Activated CD4-positive, alpha-beta T cell treated with anti-CD3 and anti-CD28 coated beads, Interleukin-2, Interleukin-6, amounts not matched to agents 100 ng/mL and 50 ng/mL, durations not matched to agents 16 hours and 8 hours (primary cell): ENCODE data around the gene SLC5A2.
"Not testable (repeated sequence)": the region's sequence is repeated elsewhere in the genome, so short reads cannot be mapped to it uniquely, and the experiment has no call there.

ENCODE experiments used
- DNase-seq: peaks from one replicate; pipeline ENCODE4 v3.0.0-alpha.2; 2020

The SLC5A2 gene

DNA sequence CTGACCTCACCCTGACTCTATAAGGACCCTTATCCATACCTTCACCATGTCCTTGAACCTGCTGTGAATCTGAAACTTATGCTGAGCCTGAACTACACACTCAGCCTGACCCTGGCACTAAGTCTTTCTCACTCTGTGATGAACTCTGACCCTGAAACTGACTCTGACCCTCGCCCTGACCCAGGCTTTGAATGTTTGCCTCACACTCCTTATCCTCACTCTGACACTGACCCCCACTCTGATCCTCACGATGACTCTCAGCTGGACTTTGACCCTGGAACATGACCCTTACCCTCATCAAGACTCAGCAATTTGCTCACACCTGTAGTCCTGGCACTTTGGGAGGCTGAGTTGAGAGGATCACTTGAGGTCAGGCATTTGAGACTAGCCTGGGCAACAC is 49.2 kb downstream of the SLC5A2 start:
- DNase-seq = no peak

GRCh38 chr16:31532896-31533295 is 50.0 kb downstream of the SLC5A2 start:
- DNase-seq = no peak

DNA sequence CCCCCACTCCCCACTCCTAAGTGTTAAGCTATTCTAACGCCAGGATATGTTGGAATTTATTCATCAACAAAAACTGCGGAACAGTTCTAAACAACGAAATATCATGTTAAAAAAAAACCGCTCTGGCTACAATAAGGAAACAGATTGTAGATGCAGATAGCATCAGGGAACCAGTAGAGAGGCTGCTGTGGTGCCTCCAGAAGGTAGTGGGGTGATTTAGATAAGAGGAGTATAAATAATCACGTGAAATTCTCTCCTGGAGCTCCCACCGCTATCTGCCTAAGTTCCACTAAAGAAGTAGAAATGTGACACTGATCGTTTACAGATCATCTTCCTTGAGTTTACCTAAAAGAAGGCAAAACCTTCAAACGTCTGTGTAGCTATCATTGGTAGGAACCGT is 52.8 kb downstream of the SLC5A2 start:
- no peak for DNase-seq

DNA sequence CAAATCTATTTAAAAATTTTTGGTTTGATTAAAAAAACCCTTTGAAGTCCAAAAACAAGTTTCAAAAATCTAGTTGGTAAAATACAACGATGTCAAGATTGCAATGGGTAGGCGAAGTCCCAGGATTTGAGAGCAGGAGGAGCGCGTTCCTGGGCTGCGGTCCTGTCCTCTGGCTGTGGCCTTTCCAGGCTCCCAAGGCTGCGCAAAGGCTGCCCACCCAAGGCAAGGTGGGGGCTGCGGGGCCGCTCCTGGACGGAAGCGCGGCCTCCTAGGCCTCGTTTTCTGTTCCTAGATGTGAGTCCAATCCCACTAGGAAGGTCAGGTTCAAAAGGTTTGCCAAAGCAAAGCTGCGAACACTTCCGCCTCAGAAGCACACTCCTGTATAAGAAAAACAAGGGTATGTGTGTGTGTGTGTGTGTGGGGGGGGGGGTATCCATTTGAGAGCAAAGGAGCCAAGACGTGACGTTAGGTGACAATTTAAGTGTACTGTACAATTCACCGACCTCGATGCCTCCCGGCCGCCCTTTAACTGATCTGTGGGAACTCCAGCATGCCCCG is 54.0 kb downstream of the SLC5A2 start:
- no peak for DNase-seq

GRCh38 chr16:31537362-31538242 is 54.7 kb downstream of the SLC5A2 start:
- DNase-seq = no peak

- not testable (repeated sequence) for DNase-seq
Measured at GRCh38 chr16:31538243-31538598, 55.3 kb downstream of the SLC5A2 start.

- not testable (repeated sequence) for DNase-seq
Measured at GRCh38 chr16:31539762-31540161, 56.8 kb downstream of the SLC5A2 start.
